22Rv1 (cell line): ENCODE data around the gene LMBR1.

Experiments
- H3K27ac ChIP-seq: fragments of 450-650 bp; 2 replicates; pipeline ENCODE4 v1.5.1; 2017
- ZFX ChIP-seq: fragments of 450-650 bp; IDR thresholded peaks from 2 replicates; pipeline ENCODE4 v1.6.1; 2017; ENCODE audit warnings: antibody characterized with exemption, borderline replicate concordance
- TF ChIP-seq, protein P1 (sequence below): fragments of 450-650 bp; IDR thresholded peaks from 2 replicates; pipeline ENCODE4 v1.5.1; 2017; ENCODE audit warnings: mild to moderate bottlenecking

Gene LMBR1

DNA sequence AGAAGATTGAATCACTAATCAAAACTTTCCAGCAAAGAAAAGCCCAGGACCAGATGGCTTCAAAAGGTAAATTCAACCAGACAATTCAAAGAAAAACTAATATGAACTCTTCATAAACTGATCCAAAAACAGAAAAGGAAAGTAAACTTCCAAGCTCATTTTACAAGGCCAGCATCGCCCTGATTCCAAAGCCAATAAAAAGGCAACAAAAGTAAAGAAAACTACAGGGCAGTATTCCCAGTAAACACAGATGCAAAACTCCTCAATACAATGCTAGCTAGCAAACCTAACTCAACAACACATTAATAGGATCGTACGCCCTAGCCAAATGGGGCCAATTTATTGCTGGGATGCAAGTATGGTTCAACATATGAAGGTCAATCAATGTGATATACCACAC lies 199.4 kb downstream of the LMBR1 start:
- TF ChIP-seq, protein P1, sequence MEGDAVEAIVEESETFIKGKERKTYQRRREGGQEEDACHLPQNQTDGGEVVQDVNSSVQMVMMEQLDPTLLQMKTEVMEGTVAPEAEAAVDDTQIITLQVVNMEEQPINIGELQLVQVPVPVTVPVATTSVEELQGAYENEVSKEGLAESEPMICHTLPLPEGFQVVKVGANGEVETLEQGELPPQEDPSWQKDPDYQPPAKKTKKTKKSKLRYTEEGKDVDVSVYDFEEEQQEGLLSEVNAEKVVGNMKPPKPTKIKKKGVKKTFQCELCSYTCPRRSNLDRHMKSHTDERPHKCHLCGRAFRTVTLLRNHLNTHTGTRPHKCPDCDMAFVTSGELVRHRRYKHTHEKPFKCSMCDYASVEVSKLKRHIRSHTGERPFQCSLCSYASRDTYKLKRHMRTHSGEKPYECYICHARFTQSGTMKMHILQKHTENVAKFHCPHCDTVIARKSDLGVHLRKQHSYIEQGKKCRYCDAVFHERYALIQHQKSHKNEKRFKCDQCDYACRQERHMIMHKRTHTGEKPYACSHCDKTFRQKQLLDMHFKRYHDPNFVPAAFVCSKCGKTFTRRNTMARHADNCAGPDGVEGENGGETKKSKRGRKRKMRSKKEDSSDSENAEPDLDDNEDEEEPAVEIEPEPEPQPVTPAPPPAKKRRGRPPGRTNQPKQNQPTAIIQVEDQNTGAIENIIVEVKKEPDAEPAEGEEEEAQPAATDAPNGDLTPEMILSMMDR = no peak
- TF ChIP-seq ZFX = no peak
- H3K27ac ChIP-seq = no peak overlapping the region

DNA sequence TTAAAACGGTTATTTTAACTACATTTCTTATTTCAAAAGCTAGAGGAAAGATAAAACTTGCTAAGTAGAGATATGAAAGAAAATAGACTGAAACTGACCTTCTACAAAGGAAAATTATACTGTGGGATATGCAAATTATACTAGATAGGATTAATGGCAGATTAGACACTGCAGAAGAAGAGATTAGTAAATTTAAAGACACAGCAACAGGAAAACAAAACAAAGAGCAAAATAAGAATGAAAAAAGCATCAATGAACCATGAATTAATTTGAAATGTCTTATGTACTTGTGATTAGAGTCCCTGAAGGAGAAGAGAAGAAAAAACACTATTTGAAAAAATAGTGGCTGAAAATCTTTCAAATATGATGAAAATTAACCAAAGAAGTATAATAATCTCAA lies 200.1 kb downstream of the LMBR1 start:
- no peak for TF ChIP-seq ZFX
- TF ChIP-seq, protein P1 = no peak
- H3K27ac ChIP-seq = no peak overlapping the region

DNA sequence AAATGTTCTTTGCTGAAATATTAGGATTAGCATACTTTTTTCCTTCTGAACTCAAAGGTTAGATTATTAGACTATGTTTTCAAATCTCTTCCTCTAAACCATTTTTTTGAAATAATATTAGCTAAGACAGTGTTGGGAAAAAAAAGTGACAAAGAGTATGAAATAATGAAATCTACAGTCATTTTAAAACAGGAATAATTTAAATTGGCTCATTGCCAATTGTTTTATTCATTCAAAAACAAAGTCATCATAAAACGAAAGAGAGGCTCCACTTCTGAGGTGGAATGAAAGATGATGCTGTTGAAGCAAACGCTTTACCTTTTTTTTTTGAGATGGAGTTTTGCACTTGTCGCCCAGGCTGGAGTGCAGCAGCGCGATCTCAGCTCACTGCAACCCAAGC lies 201.2 kb downstream of the LMBR1 start:
- H3K27ac ChIP-seq = no peak overlapping the region
- TF ChIP-seq, protein P1 = no peak
- TF ChIP-seq ZFX = no peak

DNA sequence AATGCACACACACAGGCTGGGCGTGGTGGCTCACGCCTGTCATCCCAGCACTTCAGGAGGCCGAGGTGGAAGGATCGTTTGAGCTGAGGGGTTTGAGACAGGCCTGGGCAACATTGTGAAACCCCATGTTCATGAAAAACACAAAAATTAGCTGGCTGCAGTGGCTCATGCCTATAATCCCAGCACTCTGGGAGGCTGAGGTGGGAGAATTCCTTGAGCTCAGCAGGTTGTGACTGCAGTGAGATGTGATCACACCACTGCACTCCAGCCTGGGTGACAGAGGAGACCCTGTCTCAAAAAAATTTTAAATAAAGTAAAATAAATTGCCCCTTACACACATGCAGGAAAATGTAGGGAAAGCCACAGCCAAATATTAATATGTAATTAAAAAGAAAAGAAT lies 208.3 kb downstream of the LMBR1 start:
- no peak overlapping the region for H3K27ac ChIP-seq
- no peak for TF ChIP-seq ZFX
- TF ChIP-seq, protein P1 = no peak

DNA sequence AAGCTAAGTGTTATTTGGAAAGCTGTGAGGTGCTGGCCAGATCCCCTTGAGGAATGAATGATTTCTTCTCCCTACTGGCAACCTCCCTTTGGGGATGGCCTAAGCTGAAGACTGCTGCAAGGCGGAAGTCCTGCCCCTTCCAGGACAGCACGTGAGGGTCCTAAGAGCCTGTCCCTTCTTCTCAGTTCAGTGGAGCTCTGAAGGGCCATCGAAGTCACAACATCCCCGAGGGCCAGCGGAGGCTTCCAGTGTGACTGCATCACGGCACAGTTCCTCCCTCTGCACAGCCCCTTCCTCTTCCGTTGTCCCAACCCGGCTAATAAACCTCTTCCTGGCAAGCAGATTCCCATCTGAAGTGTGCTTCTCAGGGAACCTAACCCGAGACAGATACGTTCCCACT lies 208.7 kb downstream of the LMBR1 start:
- H3K27ac ChIP-seq = no peak overlapping the region
- TF ChIP-seq, protein P1 = no peak
- no peak for TF ChIP-seq ZFX

DNA sequence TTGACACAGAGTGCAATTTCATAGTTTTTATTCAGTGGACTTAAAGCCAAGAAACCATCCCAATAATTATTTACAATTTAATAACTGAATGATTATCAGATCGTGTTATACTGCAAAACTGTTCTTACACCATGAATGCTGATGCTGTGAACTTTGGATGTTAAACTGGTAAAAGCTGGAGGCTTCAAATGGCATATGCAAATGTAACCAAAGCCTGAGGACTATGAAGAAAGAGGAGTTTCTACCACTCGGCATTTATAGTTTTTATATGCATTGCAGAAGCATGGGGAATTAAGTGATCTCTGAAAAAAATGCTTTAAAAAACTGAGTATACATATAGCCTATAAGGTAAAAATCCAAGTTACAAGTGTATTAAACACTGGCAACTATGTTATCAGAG lies 210.1 kb downstream of the LMBR1 start:
- no peak overlapping the region for H3K27ac ChIP-seq
- no peak for TF ChIP-seq ZFX
- TF ChIP-seq, protein P1 = no peak

DNA sequence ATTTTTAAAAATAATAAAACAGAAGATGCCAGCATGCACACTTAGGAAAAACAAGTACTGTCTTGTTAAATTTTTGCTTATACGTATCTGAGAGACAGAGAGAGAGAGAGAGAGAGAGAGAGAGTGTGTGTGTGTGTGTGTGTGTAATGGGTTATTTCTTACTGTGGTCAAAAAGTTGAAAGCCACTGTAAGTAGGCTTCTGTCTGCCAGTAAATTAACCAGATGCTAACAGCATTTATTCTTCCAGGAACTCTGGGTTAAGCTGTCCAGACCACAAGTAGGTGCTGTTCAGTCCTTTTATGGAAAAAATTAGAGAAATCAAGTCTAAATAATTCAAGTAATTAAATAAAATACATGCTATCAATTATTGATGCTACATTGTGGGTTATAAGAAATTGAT lies 212.7 kb downstream of the LMBR1 start:
- TF ChIP-seq, protein P1 = no peak
- no peak for TF ChIP-seq ZFX

More for the DNA sequence above, 212.7 kb downstream of the LMBR1 start:
- H3K27ac ChIP-seq = no peak overlapping the region
